ENCODE results near the gene SLC5A5. TPM values are rescaled to one million over a fixed set of nuclear protein-coding genes. Genes with fewer than 3 reads are reported as not detected.
A peak's percentile ranks its signal among the peaks of the same experiment; 100 is the strongest.

Gene SLC5A5
- total and polyA plus RNA-seq, 2 of the 4 experiments (the other 2 are of a cell fraction): not detected

- no peaks in the 10 kb centered on the region for H3K9me1 ChIP-seq (ENCODE audit: insufficient read depth, low read length)
- H4K20me1 ChIP-seq (ENCODE audit: insufficient read depth, low read length): peaks cover 12% of the 10 kb centered on the region
- H4K8ac ChIP-seq (ENCODE audit: low read depth in 2 of 2, low read length in 2 of 2): no peak overlapping the region
- H2BK5ac ChIP-seq (ENCODE audit: low read depth, low read length, poor library complexity, severe bottlenecking): no peak overlapping the region
- H3K18ac ChIP-seq (ENCODE audit: low read depth, low read length): no peak overlapping the region
- H3K56ac ChIP-seq (ENCODE audit: extremely low read depth, insufficient read depth, low read length): no peak overlapping the region
- dilution Hi-C loops (cut with HindIII; ENCODE audit: low sequenced_read_pairs, unreplicated experiment): no loop called here
- H2BK120ac ChIP-seq (ENCODE audit: low read depth, low read length): no peak overlapping the region
- H3K9ac ChIP-seq (ENCODE audit: low read depth, low read length): no peak overlapping the region
- in situ Hi-C loops (cut with MboI; ENCODE audit: low sequenced_read_pairs): loop anchor here (5.0 to 25.0 kb wide), 2 partner anchors 54 to 124 kb away; no protein-coding TSS in a partner anchor
- H3K27ac ChIP-seq (ENCODE audit: insufficient read depth, low read length): no peak overlapping the region
- H3K23ac ChIP-seq (ENCODE audit: low read depth, low read length): no peak overlapping the region
- no peak overlapping the region for H2BK15ac ChIP-seq (ENCODE audit: low read depth, low read length)
- 0 out of 2 replicates have a peak, but pooled peaks cover 3% of the 10 kb centered on the region for H3K4me1 ChIP-seq (ENCODE audit: control insufficient read depth, insufficient read depth, low read length)
- 56% methylated on average over 3 of the region's 7 CpGs; no CpG with 5 or more reads in 1 of the 2 experiments for WGBS, 2 experiments (ENCODE audit: extremely low coverage in 2 of 2, insufficient read length in 1 of 2)
- no peaks in the 10 kb centered on the region for H3K27me3 ChIP-seq (ENCODE audit: control insufficient read depth, insufficient read depth, low read length)
- ChIA-PET POLR2A (ENCODE audit: unreplicated experiment) (interaction anchor here (0.8 kb wide), 1 partner anchor 79 kb away, joined by 4 read pairs; no protein-coding TSS in a partner anchor), CTCF (interaction anchor here (0.6 to 1.7 kb wide), 7 partner anchors 11 to 108 kb away, joined by 3 to 17 read pairs (median 3); no protein-coding TSS in a partner anchor)
- no peak overlapping the region for H3K14ac ChIP-seq (replicated peaks; ENCODE audit: low read depth, low read length)
- H2AFZ ChIP-seq (replicated peaks; ENCODE audit: low read length, poor library complexity): peak overlapping the region; percentile 63
- peak; percentile 99 for ATAC-seq (ENCODE audit: low read depth)
- H3K79me1 ChIP-seq (ENCODE audit: low read depth in 1 of 2, low read length in 2 of 2): peaks cover 0 to 25% of the 10 kb centered on the region in 2 experiments; a peak in 3 of 4 replicates
- H3K9me3 ChIP-seq (ENCODE audit: control insufficient read depth, insufficient read depth, low read length): no peaks in the 10 kb centered on the region
- no TSS peak for BruUV-seq (replicated peaks)
- no peak overlapping the region for H3K4me3 ChIP-seq (ENCODE audit: insufficient read depth, low read depth, low read length)
- intact Hi-C loops (cut with micrococcal nuclease): loop anchor here (1.0 to 5.0 kb wide), 2 partner anchors 59 to 119 kb away; no protein-coding TSS in a partner anchor
- H4K91ac ChIP-seq (ENCODE audit: insufficient read depth, low read depth, low read length): no peak overlapping the region
- H3K36me3 ChIP-seq (ENCODE audit: control insufficient read depth, insufficient read depth, low read length): peaks cover 9% of the 10 kb centered on the region; the same call in 1 of the 2 replicates
- no peak overlapping the region for H2BK20ac ChIP-seq (ENCODE audit: low read depth, low read length)
- H2AK5ac ChIP-seq (ENCODE audit: low read depth, low read length): no peak overlapping the region
- peak overlapping the region; percentile 72 for H2AK9ac ChIP-seq (replicated peaks; ENCODE audit: low read depth, low read length, poor library complexity)
- peak; percentile 88 for DNase-seq
- peak; percentile 98 for TF ChIP-seq CTCF (conservative IDR thresholded peaks at IDR 0.05; ENCODE audit: low read depth, low read length)
- TF ChIP-seq POLR2A (IDR thresholded peaks at IDR 0.05; ENCODE audit: low read depth, low read length): 0 out of 2 replicates have a peak, but pooled peaks have one; percentile 43
- TF ChIP-seq USF2 (IDR thresholded peaks at IDR 0.05; ENCODE audit: low read depth, low read length): no peak
- TF ChIP-seq FOS (IDR thresholded peaks at IDR 0.05; ENCODE audit: low read depth, low read length): peak; percentile 40; the same call in 1 of the 2 replicates
- no peak for TF ChIP-seq ELK1 (IDR thresholded peaks at IDR 0.05; ENCODE audit: borderline replicate concordance, low read depth, low read length)
- peak; percentile 32; the same call in 1 of the 2 replicates for TF ChIP-seq CEBPB (IDR thresholded peaks at IDR 0.05; ENCODE audit: low read depth, low read length)
- no peak for TF ChIP-seq BHLHE40 (IDR thresholded peaks at IDR 0.05; ENCODE audit: low read depth, low read length)
- no peak for TF ChIP-seq RCOR1 (IDR thresholded peaks at IDR 0.05; ENCODE audit: insufficient replicate concordance, low read length)
- TF ChIP-seq SMC3 (IDR thresholded peaks at IDR 0.05; ENCODE audit: low read depth, low read length): peak; percentile 90
- no peak for TF ChIP-seq NFE2L2 (IDR thresholded peaks at IDR 0.05; ENCODE audit: low read depth, low read length)
- peak; percentile 97 for TF ChIP-seq RAD21 (IDR thresholded peaks at IDR 0.05; ENCODE audit: low read length)
- no peak for TF ChIP-seq CHD1 (IDR thresholded peaks at IDR 0.05; ENCODE audit: low read depth, low read length)
- peak; percentile 63; the same call in 1 of the 2 replicates for TF ChIP-seq MXI1 (IDR thresholded peaks at IDR 0.05; ENCODE audit: borderline replicate concordance, low read depth, low read length)
- no peak overlapping the region for H4K5ac ChIP-seq (ENCODE audit: low read depth, low read length)
- H3K4ac ChIP-seq (ENCODE audit: low read depth, low read length): no peak overlapping the region
- no peak overlapping the region for H3K4me2 ChIP-seq (ENCODE audit: low read depth, low read length)
Measured at GRCh38 chr19:17938092-17938845, 66.5 kb downstream of the SLC5A5 start.
